ENCODE measurements around the gene RALA. TPM values are rescaled to one million over a fixed set of nuclear protein-coding genes. Genes with fewer than 3 reads are reported as not detected.
A peak's percentile ranks its signal among the peaks of the same experiment; 100 is the strongest.
"Not testable (repeated sequence)": the region's sequence is repeated elsewhere in the genome, so short reads cannot be mapped to it uniquely, and the experiment has no call there.

RALA gene
- polyA plus RNA-seq, 6 donors from 2014 or later, result 28.2 to 52.2 (median 40.2) TPM

DNA sequence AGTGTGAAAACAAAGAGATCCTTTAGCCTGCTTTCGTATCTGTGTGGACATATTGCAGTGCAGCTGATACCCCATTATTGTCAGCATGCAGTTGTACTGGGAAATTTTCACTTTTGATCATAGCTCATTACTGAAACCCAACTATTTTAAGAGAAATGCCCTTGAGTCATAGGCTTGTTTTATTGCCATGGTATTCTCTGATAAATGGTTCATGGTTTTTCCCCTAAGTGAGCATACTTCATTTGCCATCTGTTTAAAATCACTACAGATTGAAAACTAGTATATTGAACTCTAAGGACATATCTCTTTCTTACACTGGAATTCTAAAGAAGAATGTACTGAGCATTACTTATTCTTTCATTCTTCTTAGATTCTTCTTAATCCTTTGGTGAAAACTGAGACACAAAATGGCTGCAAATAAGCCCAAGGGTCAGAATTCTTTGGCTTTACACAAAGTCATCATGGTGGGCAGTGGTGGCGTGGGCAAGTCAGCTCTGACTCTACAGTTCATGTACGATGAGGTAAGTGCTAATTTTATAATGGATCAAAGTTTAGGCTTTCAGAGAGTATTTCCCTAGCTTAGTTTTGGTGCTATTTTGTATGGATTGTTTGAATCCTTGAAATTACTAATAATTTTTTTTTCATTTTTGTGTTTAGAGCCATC, 63.0 kb downstream of the RALA start:
- Mint-ChIP-seq H3K27me3 (no peaks in the 10 kb centered on the region), H3K36me3 (peaks cover 0 to 12% of the 10 kb centered on the region in 2 donors), H3K9me3 (peaks cover 0 to 2% (median 0%) of the 10 kb centered on the region in 7 donors), H3K27ac (no peak overlapping the region), H3K4me1 (peaks cover 21 to 33% (median 23%) of the 10 kb centered on the region in 3 donors), H3K4me3 (no peak overlapping the region)
- ATAC-seq (ENCODE audit: low read depth in 2 of 2), result no peak
- DNase-seq, result no peak

DNA sequence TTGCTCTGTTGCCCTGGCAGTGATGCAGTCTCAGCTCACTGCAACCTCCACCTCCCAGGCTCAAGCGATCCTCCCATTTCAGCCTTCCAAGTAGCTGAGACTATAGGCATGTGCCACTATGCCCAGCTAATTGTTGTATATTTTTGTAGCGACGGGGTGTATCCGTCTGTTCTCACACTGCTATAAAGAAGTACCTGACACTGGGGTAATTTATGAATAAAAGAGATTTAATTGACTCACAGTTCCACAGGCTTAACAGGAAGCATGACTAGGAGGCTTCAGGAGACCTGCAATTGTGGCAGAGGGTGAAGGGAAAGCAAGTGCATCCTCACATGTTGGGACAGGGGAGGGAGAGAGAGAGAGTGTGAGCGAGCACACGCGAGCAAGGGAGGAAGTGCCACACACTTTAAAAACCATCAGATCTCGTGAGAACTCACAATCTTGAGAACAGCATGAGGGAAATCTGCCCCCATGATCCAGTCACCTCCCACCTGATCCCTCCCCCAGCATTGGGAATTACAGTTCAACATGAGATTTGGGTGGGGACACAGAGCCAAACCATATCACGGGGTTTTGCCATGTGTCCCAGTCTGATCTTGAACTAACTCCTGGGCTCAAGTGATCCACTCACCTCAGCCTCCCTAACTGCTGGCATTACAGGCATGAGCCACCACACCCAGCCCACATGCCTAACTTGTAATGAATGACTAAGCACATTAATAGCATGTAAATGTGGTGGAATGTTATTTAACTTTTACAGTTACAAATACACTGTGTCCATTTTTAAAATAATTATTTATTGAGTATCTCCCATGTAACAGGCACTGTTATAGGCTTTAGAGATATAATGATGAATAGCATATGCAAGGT, 65.5 kb downstream of the RALA start:
- Mint-ChIP-seq H3K27ac (peak overlapping the region in 3 of 6 donors; percentile 64 to 86 (median 76)), H3K27me3 (no peaks in the 10 kb centered on the region), H3K36me3 (peaks cover 13 to 30% of the 10 kb centered on the region in 2 donors), H3K4me1 (peaks cover 8 to 11% (median 11%) of the 10 kb centered on the region in 3 donors), H3K4me3 (no peak overlapping the region), H3K9me3 (peaks cover 0 to 5% (median 0%) of the 10 kb centered on the region in 7 donors)
- ATAC-seq (ENCODE audit: low read depth in 2 of 2) (no peak), DNase-seq (no peak)

DNA sequence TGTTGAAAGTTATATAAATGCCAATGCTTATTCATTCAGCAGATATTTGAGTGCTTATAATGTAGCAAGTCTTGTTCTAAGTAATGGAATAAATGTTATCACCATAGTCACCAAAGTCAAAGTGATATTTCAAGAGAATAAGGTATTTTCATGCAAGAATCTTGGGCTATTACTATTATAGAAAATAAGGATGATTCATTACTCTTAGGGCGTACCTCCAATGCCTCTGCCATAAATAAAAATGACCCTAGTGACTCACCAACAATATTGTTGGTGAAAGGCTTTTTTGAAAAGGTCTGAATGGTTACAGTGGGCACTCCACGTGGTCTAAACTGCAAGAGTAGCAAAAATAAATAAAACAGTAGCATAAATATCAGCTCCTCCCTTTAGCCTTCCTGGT, 68.4 kb downstream of the RALA start:
- Mint-ChIP-seq H3K27ac (no peak overlapping the region), H3K27me3 (no peaks in the 10 kb centered on the region), H3K9me3 (peaks cover 0 to 5% (median 0%) of the 10 kb centered on the region in 7 donors), H3K36me3 (peaks cover 20 to 36% of the 10 kb centered on the region in 2 donors), H3K4me1 (peaks cover 0 to 5% (median 0%) of the 10 kb centered on the region in 3 donors), H3K4me3 (no peak overlapping the region)
- no peak for ATAC-seq (ENCODE audit: low read depth in 2 of 2)
- no peak for DNase-seq

DNA sequence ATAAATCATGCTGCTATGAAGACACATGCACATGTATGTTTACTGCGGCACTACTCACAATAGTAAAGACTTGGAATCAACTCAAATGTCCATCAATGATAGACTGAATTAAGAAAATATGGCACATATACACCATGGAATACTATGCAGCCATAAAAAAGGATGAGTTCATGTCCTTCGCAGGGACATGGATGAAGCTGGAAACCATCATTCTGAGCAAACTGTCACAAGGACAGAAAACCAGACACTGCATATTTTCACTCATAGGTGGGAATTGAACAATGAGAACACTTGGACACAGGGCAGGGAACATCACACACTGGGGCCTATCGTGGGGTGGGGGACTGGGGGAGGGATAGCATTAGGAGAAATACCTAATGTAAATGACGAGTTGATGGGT, 69.7 kb downstream of the RALA start:
- not testable (repeated sequence) for H3K4me3 Mint-ChIP-seq; DNase-seq; H3K9me3 Mint-ChIP-seq; ATAC-seq (ENCODE audit: low read depth in 2 of 2); H3K27me3 Mint-ChIP-seq; H3K27ac Mint-ChIP-seq; H3K4me1 Mint-ChIP-seq
- H3K36me3 Mint-ChIP-seq, result peaks cover 28 to 42% of the 10 kb centered on the region in 2 donors

DNA sequence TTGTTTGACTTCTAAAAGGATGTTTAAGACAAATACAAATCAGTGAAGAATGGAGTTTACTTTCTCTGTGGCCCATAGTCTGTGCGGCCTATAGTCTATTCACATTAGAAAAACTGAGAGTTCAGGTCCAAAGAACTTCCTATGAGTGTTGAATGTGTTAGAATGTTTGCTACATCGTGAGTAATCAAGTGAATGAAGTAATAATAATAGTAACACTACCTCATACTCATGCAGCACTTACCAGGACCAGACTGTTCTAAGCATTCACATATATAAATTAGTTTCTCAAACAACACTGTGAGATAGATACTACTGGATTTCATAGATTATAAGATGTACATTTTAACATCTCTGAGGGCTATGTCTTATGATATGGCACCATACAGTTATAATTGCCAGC, 70.4 kb downstream of the RALA start:
- no peak for DNase-seq
- ATAC-seq (ENCODE audit: low read depth in 2 of 2), result no peak
- peaks cover 0 to 1% (median 0%) of the 10 kb centered on the region in 3 donors for H3K4me1 Mint-ChIP-seq
- H3K9me3 Mint-ChIP-seq, result peaks cover 0 to 5% (median 0%) of the 10 kb centered on the region in 7 donors
- no peaks in the 10 kb centered on the region for H3K27me3 Mint-ChIP-seq
- no peak overlapping the region for H3K4me3 Mint-ChIP-seq
- H3K36me3 Mint-ChIP-seq, result peaks cover 28 to 46% of the 10 kb centered on the region in 2 donors
- peak overlapping the region in 1 of 6 donors; percentile 44 for H3K27ac Mint-ChIP-seq

DNA sequence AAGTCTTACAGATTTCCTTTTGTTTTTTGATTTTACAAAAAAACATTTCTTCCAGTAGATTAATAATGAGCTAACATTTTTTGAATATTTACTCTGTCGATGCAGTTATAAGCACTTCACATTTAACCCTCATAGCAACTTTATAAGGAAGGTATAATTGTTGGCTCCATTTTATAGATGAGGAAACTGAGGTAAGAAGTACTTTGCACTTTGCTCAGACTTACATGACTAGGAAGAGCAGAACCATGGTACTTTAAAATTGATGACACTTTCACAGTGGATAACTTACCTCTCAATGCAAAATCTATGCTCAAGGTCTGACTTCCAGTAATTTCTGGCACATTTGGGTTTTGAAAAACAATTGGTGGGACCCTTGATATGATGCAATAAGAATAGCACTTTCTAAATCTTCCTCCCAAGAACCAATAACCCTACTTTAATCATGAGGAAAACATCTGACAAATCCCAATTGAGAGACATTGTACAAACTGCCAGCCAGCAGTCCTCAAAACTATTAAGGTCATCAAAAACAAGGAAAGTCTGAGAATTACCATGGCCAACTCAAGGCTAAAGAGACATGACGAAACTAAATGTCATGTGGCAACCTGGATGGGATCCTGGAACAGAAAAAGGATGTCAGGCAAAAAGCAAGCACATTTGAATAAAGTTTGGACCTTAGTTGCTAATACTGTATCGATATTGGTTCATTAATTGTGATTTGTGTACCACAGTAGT, 72.6 kb downstream of the RALA start:
- peaks cover 0 to 5% (median 0%) of the 10 kb centered on the region in 7 donors for H3K9me3 Mint-ChIP-seq
- H3K27me3 Mint-ChIP-seq, result no peaks in the 10 kb centered on the region
- DNase-seq (no peak), ATAC-seq (ENCODE audit: low read depth in 2 of 2) (no peak)
- no peak overlapping the region for H3K4me3 Mint-ChIP-seq
- H3K36me3 Mint-ChIP-seq, result peaks cover 28 to 42% of the 10 kb centered on the region in 2 donors
- no peaks in the 10 kb centered on the region for H3K4me1 Mint-ChIP-seq
- no peak overlapping the region for H3K27ac Mint-ChIP-seq

DNA sequence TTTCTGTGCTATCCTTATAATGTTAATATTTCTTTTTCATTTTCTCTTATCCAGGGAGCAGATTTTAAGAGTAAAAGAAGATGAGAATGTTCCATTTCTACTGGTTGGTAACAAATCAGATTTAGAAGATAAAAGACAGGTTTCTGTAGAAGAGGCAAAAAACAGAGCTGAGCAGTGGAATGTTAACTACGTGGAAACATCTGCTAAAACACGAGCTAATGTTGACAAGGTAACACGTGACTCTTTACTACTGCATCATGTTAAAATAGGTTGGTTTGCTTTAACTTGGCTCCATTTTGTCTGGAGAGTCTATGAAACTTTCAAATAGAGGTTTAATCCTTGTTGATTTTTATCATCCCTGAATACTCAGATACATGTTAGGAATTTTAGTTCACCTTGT, 73.3 kb downstream of the RALA start:
- no peak for DNase-seq
- Mint-ChIP-seq H3K36me3 (peaks cover 28 to 39% of the 10 kb centered on the region in 2 donors), H3K27ac (peak overlapping the region in 2 of 6 donors; percentile 9 to 15), H3K27me3 (no peaks in the 10 kb centered on the region), H3K4me1 (no peaks in the 10 kb centered on the region), H3K4me3 (no peak overlapping the region), H3K9me3 (peaks cover 0 to 5% (median 0%) of the 10 kb centered on the region in 7 donors)
- no peak for ATAC-seq (ENCODE audit: low read depth in 2 of 2)

DNA sequence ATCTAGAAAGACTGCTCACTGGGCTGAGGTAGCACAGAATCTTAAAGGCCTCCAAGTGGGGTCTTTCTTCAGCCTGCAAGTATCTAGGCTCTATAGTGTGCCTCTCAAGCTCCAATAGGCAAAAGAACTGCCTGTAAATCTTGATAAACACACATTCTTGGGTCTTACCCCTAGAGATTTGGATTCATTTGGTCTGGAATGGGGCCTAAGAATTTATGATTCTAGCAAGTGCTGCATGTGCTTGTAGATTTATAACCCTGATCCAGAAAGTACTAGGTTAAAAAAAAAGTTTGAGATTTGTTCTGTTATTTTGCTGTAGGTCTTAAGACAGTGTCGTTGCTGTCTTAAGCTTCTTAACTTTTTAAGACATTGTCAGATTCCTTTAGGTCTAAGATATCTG, 74.1 kb downstream of the RALA start:
- Mint-ChIP-seq H3K27ac (peak overlapping the region in 2 of 6 donors; percentile 56 to 75), H3K4me1 (no peaks in the 10 kb centered on the region), H3K27me3 (no peaks in the 10 kb centered on the region), H3K36me3 (peaks cover 22 to 34% of the 10 kb centered on the region in 2 donors), H3K9me3 (peaks cover 0 to 3% (median 0%) of the 10 kb centered on the region in 7 donors), H3K4me3 (no peak overlapping the region)
- ATAC-seq (ENCODE audit: low read depth in 2 of 2) (no peak), DNase-seq (no peak)

DNA sequence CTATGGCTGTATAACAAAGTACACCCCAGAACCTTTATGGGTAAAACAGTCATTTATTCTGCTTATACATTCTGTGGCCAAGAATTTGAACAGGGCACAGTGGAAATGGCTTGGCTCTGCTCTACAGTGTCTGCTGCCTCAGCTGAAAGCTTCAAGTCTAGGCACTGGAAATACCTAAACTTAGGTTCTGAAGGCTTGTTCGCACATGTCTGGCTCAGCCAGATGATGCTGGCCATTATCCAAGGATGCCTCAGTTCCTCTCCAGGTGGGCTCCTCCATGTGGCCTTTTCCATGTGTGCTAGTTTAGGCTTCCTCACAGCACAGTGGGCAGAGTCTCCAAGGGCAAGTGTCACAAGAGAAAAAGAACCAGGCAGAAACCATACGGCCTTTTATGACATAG, 76.8 kb downstream of the RALA start:
- H3K27ac Mint-ChIP-seq, result no peak overlapping the region

DNA sequence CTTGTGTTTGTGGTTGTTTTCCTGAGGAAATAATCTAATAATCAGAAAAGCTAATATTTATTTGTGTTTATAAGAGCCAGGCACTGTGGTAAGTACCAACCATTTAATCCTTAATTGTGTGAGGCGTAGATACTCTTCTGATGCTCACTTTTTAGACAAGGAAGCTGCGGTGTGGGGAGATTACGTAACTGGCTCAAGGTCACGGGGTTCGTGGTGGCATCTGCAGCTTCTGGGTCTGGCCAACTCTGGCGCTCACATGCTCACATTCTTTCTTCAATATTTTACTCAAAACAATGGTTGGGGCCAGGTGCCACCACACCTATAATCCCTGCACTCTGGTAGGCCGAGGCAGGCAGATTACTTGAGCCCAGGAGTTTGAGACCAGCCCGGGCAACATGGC, 77.6 kb downstream of the RALA start:
- no peaks in the 10 kb centered on the region for H3K27me3 Mint-ChIP-seq
- no peaks in the 10 kb centered on the region for H3K4me1 Mint-ChIP-seq
- no peak for DNase-seq
- H3K9me3 Mint-ChIP-seq, result no peaks in the 10 kb centered on the region
- no peak overlapping the region for H3K4me3 Mint-ChIP-seq
- no peak overlapping the region for H3K27ac Mint-ChIP-seq
- H3K36me3 Mint-ChIP-seq, result peaks cover 22 to 26% of the 10 kb centered on the region in 2 donors
- ATAC-seq (ENCODE audit: low read depth in 2 of 2), result no peak

More for the DNA sequence above, 76.8 kb downstream of the RALA start:
- Mint-ChIP-seq H3K36me3 (peaks cover 22 to 26% of the 10 kb centered on the region in 2 donors), H3K4me1 (no peaks in the 10 kb centered on the region), H3K27me3 (no peaks in the 10 kb centered on the region), H3K4me3 (no peak overlapping the region), H3K9me3 (no peaks in the 10 kb centered on the region)
- ATAC-seq (ENCODE audit: low read depth in 2 of 2), result no peak
- DNase-seq, result no peak

DNA sequence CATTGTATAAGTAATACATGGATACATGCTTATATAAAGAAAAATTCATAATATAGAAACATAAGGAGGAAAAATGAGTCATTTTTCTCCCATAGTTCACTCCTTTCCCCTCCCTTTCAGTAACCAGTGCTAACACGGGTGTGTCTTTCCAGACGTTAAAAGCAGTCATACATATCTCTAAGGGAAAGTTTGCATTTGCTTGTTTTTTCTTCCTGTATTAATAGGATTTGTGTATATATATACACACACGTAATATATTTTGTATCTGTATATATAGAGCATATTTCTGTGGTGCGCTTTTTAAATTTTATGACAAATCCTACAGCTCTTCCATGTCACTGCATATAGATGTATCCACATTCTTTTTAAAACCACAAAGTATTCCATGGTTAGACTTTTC, 78.8 kb downstream of the RALA start:
- DNase-seq (no peak), ATAC-seq (ENCODE audit: low read depth in 2 of 2) (no peak)
- Mint-ChIP-seq H3K27ac (no peak overlapping the region), H3K27me3 (no peaks in the 10 kb centered on the region), H3K9me3 (no peaks in the 10 kb centered on the region), H3K4me1 (no peaks in the 10 kb centered on the region), H3K36me3 (peaks cover 12 to 16% of the 10 kb centered on the region in 2 donors), H3K4me3 (no peak overlapping the region)

DNA sequence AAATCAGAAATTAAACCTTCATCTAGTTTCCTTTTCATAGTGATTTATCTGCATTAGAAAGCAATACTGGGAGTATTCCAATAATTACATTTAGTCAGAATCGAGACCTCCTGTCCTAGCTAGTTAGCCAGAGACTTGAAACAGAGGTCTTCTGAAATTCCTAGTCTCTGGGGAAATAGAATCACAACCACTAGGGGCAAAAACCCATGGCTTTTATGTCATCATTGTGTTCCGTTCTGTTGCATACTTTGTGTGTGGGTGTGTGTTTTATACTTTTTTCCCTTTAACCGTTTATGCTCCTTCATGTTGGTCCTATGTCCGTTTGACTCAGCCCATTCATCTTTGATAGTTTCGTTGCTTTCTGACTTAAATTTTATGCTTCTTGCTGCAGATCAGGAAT, 79.8 kb downstream of the RALA start:
- peaks cover 7 to 14% of the 10 kb centered on the region in 2 donors for H3K36me3 Mint-ChIP-seq

DNA sequence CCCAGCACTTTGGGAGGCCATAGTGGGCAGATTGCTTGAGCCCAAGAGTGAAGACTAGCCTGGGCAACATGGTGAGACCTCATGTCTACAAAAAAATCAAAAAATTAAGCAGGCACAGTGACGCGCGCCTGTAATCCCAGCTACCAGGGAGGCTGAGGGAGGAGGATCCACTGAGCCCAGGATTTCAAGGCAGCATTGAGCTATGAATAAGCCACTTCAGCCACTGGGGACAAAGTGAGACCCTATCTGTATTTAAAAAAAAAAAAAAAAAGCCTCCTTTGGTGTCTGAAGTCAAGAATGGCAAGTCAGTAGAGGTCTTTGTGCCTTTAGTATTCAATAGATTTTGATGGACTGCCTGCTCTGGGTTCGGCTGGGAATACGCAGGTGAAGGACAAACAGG, 85.7 kb downstream of the RALA start:
- Mint-ChIP-seq H3K36me3 (peaks cover 7 to 10% of the 10 kb centered on the region in 2 donors), H3K4me1 (no peaks in the 10 kb centered on the region), H3K4me3 (no peak overlapping the region), H3K27ac (peak overlapping the region in 1 of 6 donors; percentile 67), H3K27me3 (peaks cover 0 to 4% (median 0%) of the 10 kb centered on the region in 3 donors), H3K9me3 (peaks cover 6 to 22% (median 13%) of the 10 kb centered on the region in 7 donors)
- DNase-seq (no peak), ATAC-seq (ENCODE audit: low read depth in 2 of 2) (no peak)

More for the DNA sequence above, 79.8 kb downstream of the RALA start:
- DNase-seq (no peak), ATAC-seq (ENCODE audit: low read depth in 2 of 2) (no peak)
- Mint-ChIP-seq H3K9me3 (no peaks in the 10 kb centered on the region), H3K4me3 (no peak overlapping the region), H3K27me3 (no peaks in the 10 kb centered on the region), H3K27ac (no peak overlapping the region), H3K4me1 (no peaks in the 10 kb centered on the region)

All from naive B cell (primary cell).